HEK293 (cell line): ENCODE data around the gene HS3ST5.

Experiments used
- GLI2 ChIP-seq: fragments of 450-650 bp; formaldehyde crosslinking; IDR thresholded peaks from 2 replicates; pipeline ENCODE4; 2017; ENCODE audit warnings: missing biosample characterization, missing genetic modification characterization, low read depth, borderline replicate concordance
- HOXA7 ChIP-seq: sonication (generic); formaldehyde crosslinking; IDR thresholded peaks from 2 replicates; pipeline ENCODE4 v1.8.1; 2022; ENCODE audit warnings: missing genetic modification reagents, borderline replicate concordance
- PATZ1 ChIP-seq: fragments of 450-650 bp; formaldehyde crosslinking; IDR thresholded peaks from 2 replicates; pipeline ENCODE4 v1.5.1; 2016; ENCODE audit warnings: missing biosample characterization, missing genetic modification characterization
- SALL2 ChIP-seq: fragments of 450-650 bp; formaldehyde crosslinking; IDR thresholded peaks from 2 replicates; pipeline ENCODE4 v1.5.0; 2017; ENCODE audit warnings: missing biosample characterization, mild to moderate bottlenecking, missing genetic modification characterization, borderline replicate concordance
- SETDB1 ChIP-seq: IDR thresholded peaks from one replicate; pipeline ENCODE4 v1.6.1; 2017; ENCODE audit warnings: mild to moderate bottlenecking, low read length, moderate library complexity, mixed read lengths; ENCODE audit not compliant: insufficient read length
- ZBTB26 ChIP-seq: fragments of 450-650 bp; formaldehyde crosslinking; optimal IDR thresholded peaks from 2 replicates; pipeline ENCODE3; 2016; ENCODE audit warnings: missing biosample characterization, mild to moderate bottlenecking, missing genetic modification characterization
- ZBTB44 ChIP-seq: fragments of 450-650 bp; IDR thresholded peaks from 2 replicates; pipeline ENCODE4 v1.5.1; 2018; ENCODE audit warnings: missing biosample characterization, mild to moderate bottlenecking, missing genetic modification characterization
- ZBTB8A ChIP-seq: fragments of 450-650 bp; formaldehyde crosslinking; IDR thresholded peaks from 2 replicates; pipeline ENCODE4 v1.5.1; 2016; ENCODE audit warnings: missing biosample characterization, missing genetic modification characterization
- ZNF121 ChIP-seq: fragments of 450-650 bp; formaldehyde crosslinking; IDR thresholded peaks from 2 replicates; pipeline ENCODE4 v1.5.1; 2016; ENCODE audit warnings: missing biosample characterization, missing genetic modification characterization
- ZNF157 ChIP-seq: fragments of 450-650 bp; formaldehyde crosslinking; IDR thresholded peaks from 2 replicates; pipeline ENCODE4 v1.5.1; 2016; ENCODE audit warnings: missing biosample characterization, missing genetic modification characterization
- ZNF266 ChIP-seq: fragments of 450-650 bp; formaldehyde crosslinking; IDR thresholded peaks from 2 replicates; pipeline ENCODE4 v1.5.1; 2016; ENCODE audit warnings: missing biosample characterization, missing genetic modification characterization, low read depth
- ZNF324 ChIP-seq: fragments of 450-650 bp; formaldehyde crosslinking; IDR thresholded peaks from 2 replicates; pipeline ENCODE4 v1.5.1; 2016; ENCODE audit warnings: missing biosample characterization, missing genetic modification characterization
- TF ChIP-seq, protein P1 (sequence below): fragments of 450-650 bp; formaldehyde crosslinking; IDR thresholded peaks from 2 replicates; pipeline ENCODE4 v1.5.1; 2016; ENCODE audit warnings: missing biosample characterization, missing genetic modification characterization
- TF ChIP-seq, protein P2 (sequence below): fragments of 450-650 bp; formaldehyde crosslinking; IDR thresholded peaks from 2 replicates; pipeline ENCODE4 v1.5.1; 2016; ENCODE audit warnings: missing biosample characterization, missing genetic modification characterization

- TF ChIP-seq HOXA7 (CRISPR knock-in tag) (no peak), ZNF157 (tag by site-specific recombination) (no peak), ZBTB26 (no peak), ZNF121 (tag by site-specific recombination) (no peak), GLI2 (tag by site-specific recombination) (no peak), PATZ1 (tag by site-specific recombination) (no peak), ZBTB44 (tag by site-specific recombination) (no peak), SALL2 (tag by site-specific recombination) (no peak), SETDB1 (no peak), ZBTB8A (tag by site-specific recombination) (no peak), ZNF266 (no peak), ZNF324 (tag by site-specific recombination) (no peak)
- TF ChIP-seq, protein P1, sequence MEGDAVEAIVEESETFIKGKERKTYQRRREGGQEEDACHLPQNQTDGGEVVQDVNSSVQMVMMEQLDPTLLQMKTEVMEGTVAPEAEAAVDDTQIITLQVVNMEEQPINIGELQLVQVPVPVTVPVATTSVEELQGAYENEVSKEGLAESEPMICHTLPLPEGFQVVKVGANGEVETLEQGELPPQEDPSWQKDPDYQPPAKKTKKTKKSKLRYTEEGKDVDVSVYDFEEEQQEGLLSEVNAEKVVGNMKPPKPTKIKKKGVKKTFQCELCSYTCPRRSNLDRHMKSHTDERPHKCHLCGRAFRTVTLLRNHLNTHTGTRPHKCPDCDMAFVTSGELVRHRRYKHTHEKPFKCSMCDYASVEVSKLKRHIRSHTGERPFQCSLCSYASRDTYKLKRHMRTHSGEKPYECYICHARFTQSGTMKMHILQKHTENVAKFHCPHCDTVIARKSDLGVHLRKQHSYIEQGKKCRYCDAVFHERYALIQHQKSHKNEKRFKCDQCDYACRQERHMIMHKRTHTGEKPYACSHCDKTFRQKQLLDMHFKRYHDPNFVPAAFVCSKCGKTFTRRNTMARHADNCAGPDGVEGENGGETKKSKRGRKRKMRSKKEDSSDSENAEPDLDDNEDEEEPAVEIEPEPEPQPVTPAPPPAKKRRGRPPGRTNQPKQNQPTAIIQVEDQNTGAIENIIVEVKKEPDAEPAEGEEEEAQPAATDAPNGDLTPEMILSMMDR (tag by site-specific recombination): no peak
- TF ChIP-seq, protein P2, sequence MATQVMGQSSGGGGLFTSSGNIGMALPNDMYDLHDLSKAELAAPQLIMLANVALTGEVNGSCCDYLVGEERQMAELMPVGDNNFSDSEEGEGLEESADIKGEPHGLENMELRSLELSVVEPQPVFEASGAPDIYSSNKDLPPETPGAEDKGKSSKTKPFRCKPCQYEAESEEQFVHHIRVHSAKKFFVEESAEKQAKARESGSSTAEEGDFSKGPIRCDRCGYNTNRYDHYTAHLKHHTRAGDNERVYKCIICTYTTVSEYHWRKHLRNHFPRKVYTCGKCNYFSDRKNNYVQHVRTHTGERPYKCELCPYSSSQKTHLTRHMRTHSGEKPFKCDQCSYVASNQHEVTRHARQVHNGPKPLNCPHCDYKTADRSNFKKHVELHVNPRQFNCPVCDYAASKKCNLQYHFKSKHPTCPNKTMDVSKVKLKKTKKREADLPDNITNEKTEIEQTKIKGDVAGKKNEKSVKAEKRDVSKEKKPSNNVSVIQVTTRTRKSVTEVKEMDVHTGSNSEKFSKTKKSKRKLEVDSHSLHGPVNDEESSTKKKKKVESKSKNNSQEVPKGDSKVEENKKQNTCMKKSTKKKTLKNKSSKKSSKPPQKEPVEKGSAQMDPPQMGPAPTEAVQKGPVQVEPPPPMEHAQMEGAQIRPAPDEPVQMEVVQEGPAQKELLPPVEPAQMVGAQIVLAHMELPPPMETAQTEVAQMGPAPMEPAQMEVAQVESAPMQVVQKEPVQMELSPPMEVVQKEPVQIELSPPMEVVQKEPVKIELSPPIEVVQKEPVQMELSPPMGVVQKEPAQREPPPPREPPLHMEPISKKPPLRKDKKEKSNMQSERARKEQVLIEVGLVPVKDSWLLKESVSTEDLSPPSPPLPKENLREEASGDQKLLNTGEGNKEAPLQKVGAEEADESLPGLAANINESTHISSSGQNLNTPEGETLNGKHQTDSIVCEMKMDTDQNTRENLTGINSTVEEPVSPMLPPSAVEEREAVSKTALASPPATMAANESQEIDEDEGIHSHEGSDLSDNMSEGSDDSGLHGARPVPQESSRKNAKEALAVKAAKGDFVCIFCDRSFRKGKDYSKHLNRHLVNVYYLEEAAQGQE (tag by site-specific recombination): no peak
These were observed 173.1 kb downstream of the HS3ST5 start for GRCh38 chr6:114169763-114170162.
